NCI-H82 (cell line): Measurements from ENCODE around the gene C20orf204.

ENCODE experiments used
- DNase-seq: peaks from one replicate; lab custom pipeline; 2025; lab: John Stamatoyannopoulos, UW

C20orf204 gene

GRCh38 chr20:64072498-64073063 is 36.6 kb downstream of the C20orf204 start:
- no peak for DNase-seq

- no peak for DNase-seq
These were observed 37.6 kb downstream of the C20orf204 start for GRCh38 chr20:64073476-64074183.

- no peak for DNase-seq
These were observed 38.3 kb downstream of the C20orf204 start for GRCh38 chr20:64074184-64074789.

- no peak for DNase-seq
These were observed 39.0 kb downstream of the C20orf204 start for GRCh38 chr20:64074963-64075362.

GRCh38 chr20:64075556-64075955 is 39.6 kb downstream of the C20orf204 start:
- no peak for DNase-seq

- no peak for DNase-seq
These were observed 40.3 kb downstream of the C20orf204 start for GRCh38 chr20:64076061-64076997.

- DNase-seq: no peak
These were observed 41.1 kb downstream of the C20orf204 start for GRCh38 chr20:64077094-64077493.

- DNase-seq: no peak
These were observed 41.5 kb downstream of the C20orf204 start for GRCh38 chr20:64077541-64077875.

GRCh38 chr20:64077876-64078551 is 42.0 kb downstream of the C20orf204 start:
- no peak for DNase-seq

- DNase-seq: no peak
These were observed 42.9 kb downstream of the C20orf204 start for GRCh38 chr20:64078934-64079272.

GRCh38 chr20:64079273-64080012 is 43.5 kb downstream of the C20orf204 start, which contains the start of gene RGS19:
RGS19 (minus strand) TSS chr20:64079518; CDS start chr20:64076886, 2,632 bp downstream.
- DNase-seq: peak; percentile 84

GRCh38 chr20:64080013-64080812 is 44.2 kb downstream of the C20orf204 start, which contains the start of gene OPRL1:
OPRL1 (plus strand) TSS chr20:64080082; CDS start chr20:64092721, 12,639 bp downstream.
- DNase-seq: peak; percentile 64

GRCh38 chr20:64080813-64081623 is 45.0 kb downstream of the C20orf204 start:
- no peak for DNase-seq

GRCh38 chr20:64081624-64081964 is 45.6 kb downstream of the C20orf204 start:
- DNase-seq: no peak

GRCh38 chr20:64082126-64082731 is 46.2 kb downstream of the C20orf204 start:
- DNase-seq: no peak

GRCh38 chr20:64082820-64083377 is 46.9 kb downstream of the C20orf204 start:
- no peak for DNase-seq

GRCh38 chr20:64083378-64083803 is 47.4 kb downstream of the C20orf204 start:
- DNase-seq: peak; percentile 93
